ENCODE results near the gene SCO2. TPM values are rescaled to one million over a fixed set of nuclear protein-coding genes. Genes with fewer than 3 reads are reported as not detected.

The SCO2 gene
- total RNA-seq, 1 donor from 2014 or later, result 2.0 TPM

GRCh38 chr22:50475652-50476002 is 49.8 kb downstream of the SCO2 start:
- no peaks in the 10 kb centered on the region for H3K9me3 Mint-ChIP-seq
- no peak for TF ChIP-seq CTCF (conservative IDR thresholded peaks at IDR 0.05)
- peaks cover 37% of the 10 kb centered on the region for H3K4me1 Mint-ChIP-seq (ENCODE audit: unreplicated experiment)
- H3K36me3 Mint-ChIP-seq, result peaks cover 4% of the 10 kb centered on the region
- peak overlapping the region; percentile 77 for H3K27ac Mint-ChIP-seq
- peaks cover 34% of the 10 kb centered on the region for H3K27me3 Mint-ChIP-seq
- H3K4me3 Mint-ChIP-seq, result peak overlapping the region; percentile 73
- no peak for DNase-seq (ENCODE audit: extremely low spot score, unreplicated experiment)

GRCh38 chr22:50474710-50475651 is 50.4 kb downstream of the SCO2 start, which contains the start of gene SBF1:
TSS of gene SBF1 (minus strand) at chr22:50475035. CDS start at chr22:50474840, 195 bp downstream.
- TF ChIP-seq CTCF (conservative IDR thresholded peaks at IDR 0.05), result no peak
- H3K9me3 Mint-ChIP-seq, result no peaks in the 10 kb centered on the region
- H3K4me3 Mint-ChIP-seq, result peak within 1 kb of the TSS; percentile 94
- peak; percentile 94 for DNase-seq (ENCODE audit: extremely low spot score, unreplicated experiment)
- H3K36me3 Mint-ChIP-seq, result peaks cover 4% of the 10 kb centered on the region
- peaks cover 28% of the 10 kb centered on the region for H3K27me3 Mint-ChIP-seq
- H3K4me1 Mint-ChIP-seq (ENCODE audit: unreplicated experiment), result peaks cover 40% of the 10 kb centered on the region
- peak within 1 kb of the TSS; percentile 85 for H3K27ac Mint-ChIP-seq

- Mint-ChIP-seq H3K27ac (peak overlapping the region; percentile 85), H3K4me1 (ENCODE audit: unreplicated experiment) (peaks cover 40% of the 10 kb centered on the region), H3K9me3 (no peaks in the 10 kb centered on the region), H3K36me3 (peaks cover 4% of the 10 kb centered on the region), H3K27me3 (peaks cover 18% of the 10 kb centered on the region), H3K4me3 (peak overlapping the region; percentile 94)
- no peak for DNase-seq (ENCODE audit: extremely low spot score, unreplicated experiment)
- TF ChIP-seq CTCF (conservative IDR thresholded peaks at IDR 0.05), result no peak
Observed at GRCh38 chr22:50473855-50474671, 51.3 kb downstream of the SCO2 start.

Other genes with a start within 250 kb of the SCO2 start
- gene PLXNB2, start 218.0 kb downstream of the SCO2 start, total RNA-seq (ENCODE audit: low replicate concordance), result 352 and 500 TPM in 2 replicates
- gene DENND6B, start 198.6 kb downstream of the SCO2 start, total RNA-seq (ENCODE audit: low replicate concordance), result 22.1 and 25.6 TPM in 2 replicates
- gene PPP6R2, start 182.3 kb downstream of the SCO2 start, total RNA-seq (ENCODE audit: low replicate concordance), result 56.4 and 62.8 TPM in 2 replicates
- 119 and 133 TPM in 2 replicates for gene SBF1, start 50.6 kb downstream of the SCO2 start, total RNA-seq (ENCODE audit: low replicate concordance)
- 2.6 and 10.2 TPM in 2 replicates for gene ADM2, start 44.1 kb downstream of the SCO2 start, total RNA-seq (ENCODE audit: low replicate concordance)
- 1.2 TPM in 1 of 2 replicates, not detected in the other for gene MIOX, start 38.7 kb downstream of the SCO2 start, total RNA-seq (ENCODE audit: low replicate concordance)
- 65.5 and 74.0 TPM in 2 replicates for gene LMF2, start 17.9 kb downstream of the SCO2 start, total RNA-seq (ENCODE audit: low replicate concordance)
- gene NCAPH2, start 17.4 kb downstream of the SCO2 start, total RNA-seq (ENCODE audit: low replicate concordance), result 60.0 and 75.2 TPM in 2 replicates
- gene TYMP, start 4.4 kb upstream of the SCO2 start, total RNA-seq (ENCODE audit: low replicate concordance), result 5.8 and 6.1 TPM in 2 replicates
- gene KLHDC7B, start 20.3 kb upstream of the SCO2 start, total RNA-seq (ENCODE audit: low replicate concordance), result 0.10 TPM in 1 of 2 replicates, not detected in the other
- gene SYCE3, start 37.3 kb upstream of the SCO2 start, total RNA-seq (ENCODE audit: low replicate concordance), result not detected in 2 replicates
- 68.4 and 94.5 TPM in 2 replicates for gene CPT1B, start 52.8 kb upstream of the SCO2 start, total RNA-seq (ENCODE audit: low replicate concordance)
- gene CHKB, start 57.3 kb upstream of the SCO2 start, total RNA-seq (ENCODE audit: low replicate concordance), result 88.1 and 96.9 TPM in 2 replicates
- 13.0 and 16.5 TPM in 2 replicates for gene MAPK8IP2, start 75.2 kb upstream of the SCO2 start, total RNA-seq (ENCODE audit: low replicate concordance)
- gene ARSA, start 102.6 kb upstream of the SCO2 start, total RNA-seq (ENCODE audit: low replicate concordance), result 26.1 and 32.1 TPM in 2 replicates
- 6.8 and 13.1 TPM in 2 replicates for gene SHANK3, start 147.2 kb upstream of the SCO2 start, total RNA-seq (ENCODE audit: low replicate concordance)
- gene ACR, start 212.6 kb upstream of the SCO2 start, total RNA-seq (ENCODE audit: low replicate concordance), result 0.19 and 0.22 TPM in 2 replicates

Data from type B pancreatic cell (in vitro differentiated cells).